Ascending aorta (tissue), 2 donors: Measurements from ENCODE around the gene SRXN1. TPM values are rescaled to one million over a fixed set of nuclear protein-coding genes. Genes with fewer than 3 reads are reported as not detected.
"Not testable (repeated sequence)": the region's sequence is repeated elsewhere in the genome, so short reads cannot be mapped to it uniquely, and the experiment has no call there.

ENCODE experiments used
- DNase-seq, 2 donors: peaks; one replicate each; pipeline ENCODE4 v3.0.0-alpha.2; 2019; ENCODE audit warnings: low spot score in 2 of 2
- H3K27ac ChIP-seq, 2 donors: fragments of 200-600 bp; sonication (generic); one replicate each; pipeline ENCODE4 v1.5.1; 2016 to 2017; ENCODE audit warnings: mild to moderate bottlenecking in 1 of 2
- H3K27me3 ChIP-seq: fragments of 200-600 bp; sonication (generic); one replicate; pipeline ENCODE4 v1.5.1; 2017
- H3K36me3 ChIP-seq, 2 donors: fragments of 200-600 bp; sonication (generic); one replicate each; pipeline ENCODE4 v1.5.1; 2016
- H3K4me1 ChIP-seq, 2 donors: fragments of 200-600 bp; sonication (generic); one replicate each; pipeline ENCODE4 v1.5.1; 2016 to 2017; ENCODE audit warnings: mild to moderate bottlenecking in 1 of 2
- H3K4me3 ChIP-seq, 2 donors: fragments of 200-600 bp; sonication (generic); one replicate each; pipeline ENCODE4 v1.5.1; 2016 to 2017; ENCODE audit warnings: mild to moderate bottlenecking in 1 of 2
- H3K9me3 ChIP-seq, 2 donors: fragments of 200-600 bp; sonication (generic); one replicate each; pipeline ENCODE4 v1.5.1; 2016
- intact Hi-C: fragments of 100-400 bp; cut with DNase I; formaldehyde crosslinking; loops from one replicate; pipeline ENCODE4 v1.15.1; 2023
- total RNA-seq: library from RNA; depleted of rRNA; stranded (reverse); fragments of >200 nt; gene quantifications from one replicate; pipeline ENCODE4 v1.1.0, GENCODE V29; 2016
- TF ChIP-seq, protein P1 (sequence below), 3 experiments: fragments of 200-600 bp in 2 of 3; fragments of 450-650 bp in 1 of 3; sonication (generic) in 2 of 3; IDR thresholded peaks; one replicate each; pipeline ENCODE4 v1.5.1; 2016 to 2019; ENCODE audit warnings: antibody characterized with exemption in 3 of 3, mild to moderate bottlenecking in 1 of 3, moderate library complexity in 1 of 3

The SRXN1 gene
- total RNA-seq, 1 donor from 2014 or later, result 28.8 TPM

GRCh38 chr20:697826-698225, 44.8 kb upstream of the SRXN1 start:
- intact Hi-C loops, result no loop called here
- no peaks in the 10 kb centered on the region for H3K36me3 ChIP-seq
- TF ChIP-seq, protein P1, sequence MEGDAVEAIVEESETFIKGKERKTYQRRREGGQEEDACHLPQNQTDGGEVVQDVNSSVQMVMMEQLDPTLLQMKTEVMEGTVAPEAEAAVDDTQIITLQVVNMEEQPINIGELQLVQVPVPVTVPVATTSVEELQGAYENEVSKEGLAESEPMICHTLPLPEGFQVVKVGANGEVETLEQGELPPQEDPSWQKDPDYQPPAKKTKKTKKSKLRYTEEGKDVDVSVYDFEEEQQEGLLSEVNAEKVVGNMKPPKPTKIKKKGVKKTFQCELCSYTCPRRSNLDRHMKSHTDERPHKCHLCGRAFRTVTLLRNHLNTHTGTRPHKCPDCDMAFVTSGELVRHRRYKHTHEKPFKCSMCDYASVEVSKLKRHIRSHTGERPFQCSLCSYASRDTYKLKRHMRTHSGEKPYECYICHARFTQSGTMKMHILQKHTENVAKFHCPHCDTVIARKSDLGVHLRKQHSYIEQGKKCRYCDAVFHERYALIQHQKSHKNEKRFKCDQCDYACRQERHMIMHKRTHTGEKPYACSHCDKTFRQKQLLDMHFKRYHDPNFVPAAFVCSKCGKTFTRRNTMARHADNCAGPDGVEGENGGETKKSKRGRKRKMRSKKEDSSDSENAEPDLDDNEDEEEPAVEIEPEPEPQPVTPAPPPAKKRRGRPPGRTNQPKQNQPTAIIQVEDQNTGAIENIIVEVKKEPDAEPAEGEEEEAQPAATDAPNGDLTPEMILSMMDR (IDR thresholded peaks at IDR 0.05), result no peak
- no peak overlapping the region for H3K27ac ChIP-seq
- H3K9me3 ChIP-seq, result no peaks in the 10 kb centered on the region
- H3K27me3 ChIP-seq, result no peaks in the 10 kb centered on the region
- H3K4me1 ChIP-seq, result no peaks in the 10 kb centered on the region
- DNase-seq, result no peak
- no peak overlapping the region for H3K4me3 ChIP-seq

- DNase-seq, result no peak
- H3K27me3 ChIP-seq, result no peaks in the 10 kb centered on the region
These were observed 42.3 kb upstream of the SRXN1 start for GRCh38 chr20:695165-695866.

DNA sequence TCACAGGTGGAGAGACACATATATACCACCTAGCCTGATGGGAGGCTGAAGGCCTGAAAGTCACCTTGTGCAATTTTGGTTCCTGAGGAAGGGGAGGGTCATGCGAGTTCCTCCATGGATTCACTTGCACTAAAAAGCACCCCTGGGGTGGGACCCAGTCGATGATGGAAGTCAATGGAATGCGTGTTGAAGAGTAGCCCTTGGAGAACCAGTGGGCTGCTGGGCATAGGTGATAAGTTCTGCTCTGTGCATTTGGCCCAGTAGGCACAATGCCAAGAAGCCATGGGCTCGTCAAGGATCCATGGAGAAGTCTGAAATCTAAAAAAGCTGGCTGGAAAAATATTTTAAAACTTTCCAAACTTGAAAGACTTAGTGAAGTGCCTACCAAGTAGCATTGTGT, 41.5 kb upstream of the SRXN1 start:
- H3K36me3 ChIP-seq, result no peaks in the 10 kb centered on the region
- no peaks in the 10 kb centered on the region for H3K27me3 ChIP-seq
- DNase-seq, result no peak
- TF ChIP-seq, protein P1 (IDR thresholded peaks at IDR 0.05), result no peak
- intact Hi-C loops, result no loop called here
- no peaks in the 10 kb centered on the region for H3K4me1 ChIP-seq
- H3K4me3 ChIP-seq, result no peak overlapping the region
- no peak overlapping the region for H3K27ac ChIP-seq
- H3K9me3 ChIP-seq, result no peaks in the 10 kb centered on the region

More at GRCh38 chr20:695165-695866, 42.3 kb upstream of the SRXN1 start:
- Histone ChIP-seq H3K27ac (no peak overlapping the region), H3K9me3 (no peaks in the 10 kb centered on the region), H3K4me3 (no peak overlapping the region), H3K36me3 (no peaks in the 10 kb centered on the region), H3K4me1 (no peaks in the 10 kb centered on the region)
- intact Hi-C loops, result no loop called here
- TF ChIP-seq, protein P1 (IDR thresholded peaks at IDR 0.05), result no peak

- H3K9me3 ChIP-seq, H3K4me1 ChIP-seq, H3K4me3 ChIP-seq, DNase-seq, H3K27me3 ChIP-seq, intact Hi-C loops, H3K36me3 ChIP-seq, H3K27ac ChIP-seq: not testable (repeated sequence)
These were observed 40.8 kb upstream of the SRXN1 start for GRCh38 chr20:693786-694185.

- no peaks in the 10 kb centered on the region for H3K36me3 ChIP-seq
- H3K27me3 ChIP-seq, result no peaks in the 10 kb centered on the region
- no peaks in the 10 kb centered on the region for H3K4me1 ChIP-seq
- no peak overlapping the region for H3K4me3 ChIP-seq
- TF ChIP-seq, protein P1 (IDR thresholded peaks at IDR 0.05), result no peak
- H3K9me3 ChIP-seq, result no peaks in the 10 kb centered on the region
- no peak for DNase-seq
- H3K27ac ChIP-seq, result no peak overlapping the region
- intact Hi-C loops, result no loop called here
These were observed 39.0 kb upstream of the SRXN1 start for GRCh38 chr20:692044-692443.

DNA sequence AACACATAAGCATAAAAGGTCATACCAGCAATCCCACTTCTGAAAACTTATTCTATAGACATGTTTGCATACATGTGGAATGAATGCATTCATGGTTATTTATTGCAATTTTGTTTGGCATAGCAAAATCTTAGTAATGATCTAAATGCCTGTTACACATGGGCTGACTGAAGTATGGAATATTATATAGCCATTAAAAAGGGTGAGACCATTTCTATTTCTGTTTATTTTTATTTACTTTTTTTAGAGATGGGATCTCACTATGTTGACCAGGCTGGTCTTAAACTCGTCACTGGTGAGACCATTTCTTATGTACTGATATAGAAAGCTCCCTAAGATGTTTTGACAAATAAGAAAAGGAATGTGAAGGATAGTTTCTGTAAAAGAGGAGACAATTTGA, 36.9 kb upstream of the SRXN1 start:
- Histone ChIP-seq H3K4me1 (no peaks in the 10 kb centered on the region), H3K36me3 (no peaks in the 10 kb centered on the region), H3K4me3 (no peak overlapping the region), H3K9me3 (no peaks in the 10 kb centered on the region), H3K27me3 (no peaks in the 10 kb centered on the region), H3K27ac (no peak overlapping the region)
- intact Hi-C loops, result no loop called here
- TF ChIP-seq, protein P1 (IDR thresholded peaks at IDR 0.05), result no peak
- DNase-seq, result no peak
